GM15510 (cell line): ENCODE data around the gene NFE2L2.

Experiments
- POLR2A ChIP-seq: IDR thresholded peaks from 3 replicates; pipeline ENCODE4 v1.6.1; 2011; ENCODE audit warnings: borderline replicate concordance; ENCODE audit not compliant: insufficient read length; ENCODE audit errors: extremely low read depth

Gene NFE2L2

GRCh38 chr2:177237932-177238331, 26.6 kb downstream of the NFE2L2 start:
- TF ChIP-seq POLR2A = no peak

DNA sequence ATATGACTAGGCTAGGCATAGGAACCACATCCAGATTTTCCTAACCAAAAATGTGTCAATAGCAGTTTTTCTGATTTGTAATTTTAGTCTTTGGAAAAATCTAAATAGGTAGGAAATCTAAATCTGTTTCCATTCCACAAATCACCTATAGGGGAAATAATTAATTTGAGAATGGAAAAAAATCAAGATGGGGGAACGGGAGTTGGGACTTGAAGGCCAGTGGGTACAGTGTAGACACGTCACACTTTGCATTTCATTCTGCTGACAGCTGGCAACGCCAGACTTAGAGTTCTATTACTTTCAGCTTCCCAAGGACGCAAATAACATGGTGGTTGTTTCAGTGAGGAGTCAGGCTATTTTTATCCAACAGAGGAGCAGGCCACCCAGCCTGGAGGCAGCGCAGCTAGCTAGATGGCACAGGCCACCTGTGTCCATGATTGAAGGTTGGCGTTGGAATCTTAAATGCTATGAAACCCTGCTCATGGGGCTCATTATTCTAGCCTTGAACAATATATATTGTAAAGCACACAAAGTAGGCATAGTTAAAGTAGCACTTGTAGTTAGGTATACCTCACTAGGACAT, 28.6 kb downstream of the NFE2L2 start:
- TF ChIP-seq POLR2A = no peak

DNA sequence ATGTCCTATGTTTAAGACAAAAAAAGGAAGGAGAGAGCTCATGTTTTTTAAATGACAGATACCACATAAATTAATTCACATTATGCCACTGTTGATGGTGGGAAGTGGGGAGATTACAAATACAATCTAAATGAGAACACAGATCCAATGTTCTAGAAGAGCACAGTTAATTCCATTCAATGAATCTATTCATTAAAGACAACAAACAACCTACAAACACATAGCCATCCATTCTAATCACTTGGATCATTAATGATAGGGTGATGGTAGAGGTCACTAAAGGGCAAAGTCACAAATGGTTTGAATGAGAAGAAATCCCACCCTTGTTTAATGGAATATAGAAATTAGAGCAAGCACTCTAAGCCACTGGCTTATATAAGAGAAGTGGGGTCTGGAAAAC, 30.3 kb downstream of the NFE2L2 start:
- TF ChIP-seq POLR2A = no peak

DNA sequence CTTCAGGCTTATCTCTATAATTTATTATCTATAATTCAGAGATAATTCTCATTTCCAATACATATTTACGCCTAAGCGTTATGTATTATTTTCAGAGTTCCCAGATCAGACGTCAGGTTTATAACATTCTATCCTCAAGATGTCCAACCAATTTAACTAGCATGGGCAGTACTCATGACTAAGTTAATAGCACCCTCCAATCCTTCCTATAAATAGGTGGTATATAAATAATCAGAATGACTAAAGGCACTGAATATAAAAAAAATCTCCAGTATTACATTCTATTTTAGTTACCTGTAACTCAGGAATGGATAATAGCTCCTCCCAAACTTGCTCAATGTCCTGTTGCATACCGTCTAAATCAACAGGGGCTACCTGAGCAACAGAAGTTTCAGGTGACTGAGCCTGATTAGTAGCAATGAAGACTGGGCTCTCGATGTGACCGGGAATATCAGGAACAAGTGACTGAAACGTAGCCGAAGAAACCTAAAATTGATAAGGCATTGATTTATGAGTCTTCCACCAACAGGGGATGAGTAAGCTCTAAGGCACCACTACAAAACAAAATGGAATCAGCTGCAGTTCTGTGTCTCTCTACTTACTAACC, 32.3 kb downstream of the NFE2L2 start:
- no peak for TF ChIP-seq POLR2A

- TF ChIP-seq POLR2A = no peak
Observed at GRCh38 chr2:177231270-177231669, 33.3 kb downstream of the NFE2L2 start.

DNA sequence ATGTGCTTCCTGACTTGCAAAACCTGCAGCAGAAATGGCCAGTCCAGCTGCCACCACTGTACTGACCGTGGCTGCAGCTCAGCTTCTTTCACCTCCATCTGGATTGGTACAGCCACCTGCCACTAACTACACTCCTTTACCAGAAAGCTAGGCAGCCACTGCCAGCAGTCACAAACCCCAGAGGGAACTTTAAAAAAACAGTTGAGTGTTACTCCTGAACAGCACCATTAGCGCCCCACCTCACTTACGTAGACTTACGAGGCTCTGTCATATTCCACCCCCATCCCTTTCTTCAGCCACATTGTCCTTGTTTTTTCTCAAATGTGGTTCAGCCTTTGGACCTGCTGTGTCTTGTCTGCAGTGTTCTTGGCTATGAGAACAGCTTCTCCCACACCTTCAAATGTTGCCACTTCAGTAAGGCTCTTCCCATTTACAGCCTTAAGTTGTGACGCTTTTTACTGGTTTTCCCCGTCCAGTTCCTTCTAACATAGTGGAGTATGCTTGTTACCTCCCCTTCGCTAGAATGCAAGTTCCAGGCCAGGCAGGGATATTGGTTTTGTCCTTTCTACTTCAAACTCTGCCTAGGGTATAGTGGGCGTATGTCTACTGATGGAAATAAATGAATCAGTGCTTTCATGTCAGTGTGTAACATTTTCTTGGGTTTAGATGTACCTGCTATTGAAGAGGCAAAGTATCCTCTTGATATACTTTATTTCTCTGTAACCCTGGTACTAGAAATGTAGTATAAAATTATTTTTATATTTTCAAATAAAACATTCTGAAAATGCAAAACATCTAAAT, 34.9 kb downstream of the NFE2L2 start:
- TF ChIP-seq POLR2A = no peak

DNA sequence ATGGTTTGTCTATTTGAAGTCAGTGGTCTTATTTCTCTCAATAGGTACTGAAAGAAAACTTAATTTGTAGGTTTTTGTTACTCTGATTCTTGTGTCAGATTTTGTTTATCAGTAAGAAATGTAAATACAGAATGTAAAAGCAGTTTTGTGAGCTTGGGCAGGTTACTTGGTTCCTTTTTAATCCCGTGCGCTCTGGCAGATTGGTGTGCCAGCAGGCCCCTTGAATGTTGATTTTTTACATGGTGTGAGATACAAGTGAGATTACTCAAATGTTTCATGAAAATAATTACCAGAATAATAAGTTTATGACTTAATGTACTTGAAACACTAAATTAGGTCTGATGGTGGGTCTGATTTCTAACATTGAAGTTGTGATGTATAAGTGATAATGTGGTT, 38.6 kb downstream of the NFE2L2 start:
- no peak for TF ChIP-seq POLR2A

- TF ChIP-seq POLR2A = no peak
Observed at GRCh38 chr2:177221970-177222369, 42.6 kb downstream of the NFE2L2 start.

GRCh38 chr2:177221534-177221933, 43.0 kb downstream of the NFE2L2 start:
- TF ChIP-seq POLR2A = no peak

DNA sequence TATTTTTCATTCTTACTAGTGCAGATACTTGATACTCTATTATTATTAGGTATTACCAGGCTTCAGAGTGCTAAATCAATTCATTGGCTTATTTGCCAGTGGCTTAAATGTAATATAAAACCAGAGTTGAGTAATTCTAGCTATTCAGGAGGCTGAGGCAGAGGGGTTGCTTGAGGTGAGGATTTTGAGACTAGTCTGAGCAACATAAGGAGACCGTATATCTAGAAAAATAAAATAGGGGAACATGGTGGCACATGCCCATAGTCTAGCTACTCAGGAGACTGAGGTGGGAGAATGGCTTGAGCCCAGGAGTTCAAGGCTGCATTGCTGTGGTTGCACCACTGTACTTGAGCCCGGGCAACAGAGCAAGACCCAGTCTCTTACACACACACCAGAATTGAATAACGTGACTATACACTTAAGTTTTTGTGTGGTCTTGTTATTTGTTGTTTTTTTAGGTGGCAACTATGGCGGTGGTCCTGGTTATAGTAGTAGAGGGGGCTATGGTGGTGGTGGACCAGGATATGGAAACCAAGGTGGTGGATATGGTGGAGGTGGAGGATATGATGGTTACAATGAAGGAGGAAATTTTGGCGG, 47.2 kb downstream of the NFE2L2 start:
- no peak for TF ChIP-seq POLR2A

GRCh38 chr2:177212891-177213856, 51.4 kb downstream of the NFE2L2 start:
- TF ChIP-seq POLR2A = peak; percentile 46

DNA sequence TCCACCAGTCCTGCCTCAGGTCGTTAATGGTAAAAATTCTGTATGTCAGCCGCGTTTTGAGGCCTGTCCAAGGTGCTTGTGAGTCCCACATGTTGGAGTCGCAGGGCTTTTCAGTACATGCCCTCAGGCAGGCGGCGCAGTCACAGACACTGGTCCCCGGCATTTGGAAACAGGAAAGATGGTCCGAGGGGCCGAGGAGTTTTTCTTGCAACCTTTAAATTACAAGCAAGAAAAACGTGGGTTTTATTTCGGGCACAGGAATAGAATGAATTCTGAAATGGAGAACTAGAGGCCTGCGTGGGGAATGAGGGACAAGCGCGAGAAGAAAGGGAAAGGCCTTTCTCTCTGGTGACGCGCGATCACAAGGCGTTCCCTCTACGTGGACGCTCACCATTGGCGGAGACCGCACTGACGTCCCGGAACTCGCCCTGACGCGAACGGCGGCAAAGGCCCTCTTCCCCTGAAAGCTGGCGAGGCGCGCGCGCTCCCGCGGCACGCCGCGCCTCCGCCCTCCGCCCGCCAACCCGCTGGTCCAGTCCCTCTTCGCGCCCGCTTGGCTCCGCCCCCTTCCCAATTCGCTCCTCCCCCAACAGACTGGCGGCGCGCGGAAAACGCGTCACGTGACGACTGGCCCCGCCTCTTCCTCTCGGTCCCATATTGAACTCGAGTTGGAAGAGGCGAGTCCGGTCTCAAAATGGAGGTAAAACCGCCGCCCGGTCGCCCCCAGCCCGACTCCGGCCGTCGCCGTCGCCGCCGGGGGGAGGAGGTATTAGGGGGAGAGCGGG, 52.2 kb downstream of the NFE2L2 start, which contains the start of gene HNRNPA3:
Gene HNRNPA3 (plus strand): TSS at position 689 of the 785 bp plus-strand sequence. CDS start 6 bp downstream, at position 695.
- TF ChIP-seq POLR2A = peak; percentile 62

- TF ChIP-seq POLR2A = no peak
Observed at GRCh38 chr2:177211576-177212105, 52.9 kb downstream of the NFE2L2 start.
